Superior temporal gyrus (tissue), 1 donor: ENCODE measurements around the gene ACRBP.

Source experiments
- DNase-seq: peaks from one replicate; pipeline ENCODE4 v3.0.0-alpha.2; 2016; ENCODE audit errors: extremely low spot score

ACRBP gene

GRCh38 chr12:6647083-6647604, at the start of gene ACRBP:
TSS of gene ACRBP (minus strand) at chr12:6647432. CDS start at chr12:6647366, 66 bp downstream.
- DNase-seq, result peak; percentile 63

GRCh38 chr12:6695313-6696045, 48.2 kb upstream of the ACRBP start:
- no peak for DNase-seq

GRCh38 chr12:6694701-6695100, 47.5 kb upstream of the ACRBP start:
- no peak for DNase-seq

- DNase-seq, result no peak
These were observed 46.7 kb upstream of the ACRBP start for GRCh38 chr12:6693832-6694355.

GRCh38 chr12:6692888-6693287, 45.7 kb upstream of the ACRBP start:
- DNase-seq, result no peak

- no peak for DNase-seq
These were observed 44.2 kb upstream of the ACRBP start for GRCh38 chr12:6691473-6691872.

GRCh38 chr12:6688999-6689882, 42.0 kb upstream of the ACRBP start, which contains the start of gene ZNF384:
TSS of gene ZNF384 (minus strand) at chr12:6689375. CDS start at chr12:6679520, 9,855 bp downstream.
- DNase-seq, result peak; percentile 100

GRCh38 chr12:6688543-6688998, 41.3 kb upstream of the ACRBP start:
- peak; percentile 85 for DNase-seq

- no peak for DNase-seq
These were observed 38.6 kb upstream of the ACRBP start for GRCh38 chr12:6685814-6686213.

- peak; percentile 72 for DNase-seq
These were observed 37.4 kb upstream of the ACRBP start for GRCh38 chr12:6684609-6685008.

GRCh38 chr12:6676962-6677361, 29.7 kb upstream of the ACRBP start:
- no peak for DNase-seq

GRCh38 chr12:6672143-6672542, 24.9 kb upstream of the ACRBP start:
- no peak for DNase-seq

GRCh38 chr12:6667559-6668210, 20.5 kb upstream of the ACRBP start:
- DNase-seq, result no peak

GRCh38 chr12:6666211-6666610, 19.0 kb upstream of the ACRBP start:
- no peak for DNase-seq

GRCh38 chr12:6664902-6665301, 17.7 kb upstream of the ACRBP start:
- no peak for DNase-seq

- DNase-seq, result peak; percentile 100
These were observed 15.9 kb upstream of the ACRBP start, which contains the start of gene ING4 for GRCh38 chr12:6662906-6663742. TSS of gene ING4 (minus strand) at chr12:6663119. CDS start at chr12:6663101, 18 bp downstream.

GRCh38 chr12:6662602-6662905, 15.3 kb upstream of the ACRBP start:
- DNase-seq, result no peak

- no peak for DNase-seq
These were observed 6.8 kb upstream of the ACRBP start for GRCh38 chr12:6653987-6654386.

GRCh38 chr12:6653342-6653741, 6.1 kb upstream of the ACRBP start:
- DNase-seq, result no peak

GRCh38 chr12:6652391-6652790, 5.2 kb upstream of the ACRBP start:
- DNase-seq, result no peak

GRCh38 chr12:6650832-6651231, 3.6 kb upstream of the ACRBP start:
- no peak for DNase-seq
